Measurements from ENCODE around the gene TFPI.
"Not testable (repeated sequence)": the region's sequence is repeated elsewhere in the genome, so short reads cannot be mapped to it uniquely, and the experiment has no call there.

DNA sequence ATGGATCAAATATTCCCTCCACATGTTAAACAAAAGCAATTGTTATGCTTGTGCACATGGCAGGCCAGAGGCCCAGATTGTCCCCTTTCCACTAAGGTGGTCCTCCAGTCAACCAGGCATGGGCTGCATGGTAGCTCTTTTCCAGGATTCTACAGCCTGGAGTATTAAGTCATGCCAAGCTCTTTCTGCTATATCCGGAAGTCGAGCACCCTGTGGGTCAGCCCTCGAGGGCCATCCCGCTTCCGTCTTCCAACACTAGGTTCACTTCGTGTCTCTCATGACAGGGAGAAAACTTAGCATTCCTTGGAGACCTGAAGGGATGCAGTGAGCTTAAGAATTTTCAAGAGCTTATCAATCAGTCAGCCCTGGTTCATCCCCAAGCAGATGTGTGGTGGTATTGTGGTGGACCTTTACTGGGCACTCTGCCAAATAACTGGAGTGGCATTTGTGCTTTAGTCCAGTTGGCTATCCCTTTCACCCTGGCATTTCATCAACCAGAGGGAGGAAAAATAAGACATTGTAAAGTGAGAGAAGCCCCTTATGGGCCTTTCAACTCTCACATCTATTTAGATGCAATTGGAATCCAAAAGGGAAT, 39.9 kb downstream of the TFPI start:
- TF ChIP-seq, protein P1, sequence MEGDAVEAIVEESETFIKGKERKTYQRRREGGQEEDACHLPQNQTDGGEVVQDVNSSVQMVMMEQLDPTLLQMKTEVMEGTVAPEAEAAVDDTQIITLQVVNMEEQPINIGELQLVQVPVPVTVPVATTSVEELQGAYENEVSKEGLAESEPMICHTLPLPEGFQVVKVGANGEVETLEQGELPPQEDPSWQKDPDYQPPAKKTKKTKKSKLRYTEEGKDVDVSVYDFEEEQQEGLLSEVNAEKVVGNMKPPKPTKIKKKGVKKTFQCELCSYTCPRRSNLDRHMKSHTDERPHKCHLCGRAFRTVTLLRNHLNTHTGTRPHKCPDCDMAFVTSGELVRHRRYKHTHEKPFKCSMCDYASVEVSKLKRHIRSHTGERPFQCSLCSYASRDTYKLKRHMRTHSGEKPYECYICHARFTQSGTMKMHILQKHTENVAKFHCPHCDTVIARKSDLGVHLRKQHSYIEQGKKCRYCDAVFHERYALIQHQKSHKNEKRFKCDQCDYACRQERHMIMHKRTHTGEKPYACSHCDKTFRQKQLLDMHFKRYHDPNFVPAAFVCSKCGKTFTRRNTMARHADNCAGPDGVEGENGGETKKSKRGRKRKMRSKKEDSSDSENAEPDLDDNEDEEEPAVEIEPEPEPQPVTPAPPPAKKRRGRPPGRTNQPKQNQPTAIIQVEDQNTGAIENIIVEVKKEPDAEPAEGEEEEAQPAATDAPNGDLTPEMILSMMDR (IDR thresholded peaks at IDR 0.05) = not testable (repeated sequence)
- not testable (repeated sequence) for TF ChIP-seq TCF7L2, POLR2AphosphoS5 (IDR thresholded peaks at IDR 0.05; ENCODE audit: low read depth, low read length)

All from Panc1 (cell line).